ENCODE data around the gene C1orf50. TPM values are rescaled to one million over a fixed set of nuclear protein-coding genes. Genes with fewer than 3 reads are reported as not detected.

Gene C1orf50
- total RNA-seq, 1 experiment from 2014 or later, result 7.7 TPM

DNA sequence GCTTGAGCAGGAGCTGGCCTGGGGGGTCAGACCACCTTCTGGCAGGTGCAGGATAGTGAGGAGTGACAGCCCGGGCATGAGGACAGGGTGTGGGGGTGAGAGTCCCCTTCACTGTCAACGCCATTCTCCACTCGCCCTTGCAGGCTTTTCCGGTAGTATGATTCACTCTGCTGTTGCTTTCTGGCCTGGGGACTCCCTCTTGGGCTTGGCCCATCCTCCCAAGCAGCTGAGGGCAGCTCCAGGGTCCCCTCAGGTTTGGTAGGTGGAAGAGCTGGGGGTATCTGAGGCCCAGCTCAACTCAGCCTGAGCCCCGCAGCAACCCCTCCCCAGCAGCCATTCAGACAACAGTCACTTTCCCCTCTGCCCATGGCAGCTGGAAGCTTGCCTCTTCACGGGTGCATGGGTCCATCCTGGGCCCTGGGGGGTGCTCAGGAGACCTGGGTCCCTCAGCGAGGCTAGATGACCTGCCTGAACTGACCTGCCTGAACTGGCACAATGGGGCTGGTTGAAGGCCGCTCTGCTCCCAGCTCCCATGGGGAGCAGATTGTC is 28.3 kb upstream of the C1orf50 start:
- no peak overlapping the region for H3K27ac ChIP-seq (ENCODE audit: insufficient read length, low read depth, low read length)
- H4K20me1 ChIP-seq (ENCODE audit: control insufficient read depth, insufficient read depth, insufficient read length), result no peaks in the 10 kb centered on the region
- H3K18ac ChIP-seq (ENCODE audit: insufficient read length, low read depth, low read length), result no peak overlapping the region
- H3K4me1 ChIP-seq (ENCODE audit: insufficient read depth, low read length), result no peaks in the 10 kb centered on the region; the same call in 1 of the 2 replicates
- Mint-ChIP-seq H3K27ac (no peak overlapping the region), H3K4me3 (peak overlapping the region in 1 of 2 experiments; percentile 64; a peak in 1 of 5 replicates), H3K4me1 (peaks cover 47 to 54% of the 10 kb centered on the region in 2 experiments), H3K27me3 (ENCODE audit: low read depth) (no peaks in the 10 kb centered on the region; the same call in none of the 2 replicates), H3K36me3 (ENCODE audit: insufficient read depth in 1 of 3, low read depth in 3 of 3) (peaks cover 0 to 3% (median 0%) of the 10 kb centered on the region in 3 experiments; a peak in 2 of 7 replicates), H3K9me3 (no peaks in the 10 kb centered on the region)
- TF ChIP-seq, protein P1, sequence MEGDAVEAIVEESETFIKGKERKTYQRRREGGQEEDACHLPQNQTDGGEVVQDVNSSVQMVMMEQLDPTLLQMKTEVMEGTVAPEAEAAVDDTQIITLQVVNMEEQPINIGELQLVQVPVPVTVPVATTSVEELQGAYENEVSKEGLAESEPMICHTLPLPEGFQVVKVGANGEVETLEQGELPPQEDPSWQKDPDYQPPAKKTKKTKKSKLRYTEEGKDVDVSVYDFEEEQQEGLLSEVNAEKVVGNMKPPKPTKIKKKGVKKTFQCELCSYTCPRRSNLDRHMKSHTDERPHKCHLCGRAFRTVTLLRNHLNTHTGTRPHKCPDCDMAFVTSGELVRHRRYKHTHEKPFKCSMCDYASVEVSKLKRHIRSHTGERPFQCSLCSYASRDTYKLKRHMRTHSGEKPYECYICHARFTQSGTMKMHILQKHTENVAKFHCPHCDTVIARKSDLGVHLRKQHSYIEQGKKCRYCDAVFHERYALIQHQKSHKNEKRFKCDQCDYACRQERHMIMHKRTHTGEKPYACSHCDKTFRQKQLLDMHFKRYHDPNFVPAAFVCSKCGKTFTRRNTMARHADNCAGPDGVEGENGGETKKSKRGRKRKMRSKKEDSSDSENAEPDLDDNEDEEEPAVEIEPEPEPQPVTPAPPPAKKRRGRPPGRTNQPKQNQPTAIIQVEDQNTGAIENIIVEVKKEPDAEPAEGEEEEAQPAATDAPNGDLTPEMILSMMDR (conservative IDR thresholded peaks at IDR 0.05), result no peak
- no peaks in the 10 kb centered on the region for H3K23me2 ChIP-seq (ENCODE audit: insufficient read length, low read depth, low read length, poor library complexity, severe bottlenecking)
- no peak overlapping the region for H4K91ac ChIP-seq (ENCODE audit: insufficient read length, low read depth, low read length)
- no peak overlapping the region for H4K5ac ChIP-seq (ENCODE audit: insufficient read length, low read depth, low read length)
- no peak overlapping the region for H2AFZ ChIP-seq (ENCODE audit: low read length)
- H3K56ac ChIP-seq (ENCODE audit: insufficient read length, low read depth, low read length), result no peak overlapping the region
- DNase-seq, result no peak
- no peak overlapping the region for H3K4ac ChIP-seq (ENCODE audit: low read depth, low read length)
- H3K79me2 ChIP-seq (ENCODE audit: insufficient read depth, low read length), result no peaks in the 10 kb centered on the region
- H3K79me1 ChIP-seq (ENCODE audit: insufficient read depth, low read depth, low read length, poor library complexity, severe bottlenecking), result no peaks in the 10 kb centered on the region
- H2BK120ac ChIP-seq (ENCODE audit: low read depth, low read length, poor library complexity, severe bottlenecking), result no peak overlapping the region
- no peak overlapping the region for H2BK12ac ChIP-seq (ENCODE audit: insufficient read length, low read depth, low read length)
- WGBS (ENCODE audit: extremely low coverage, insufficient read length, low lambda C conversion rate), result no CpG with 5 or more reads among the region's 8 CpGs
- H3K4me2 ChIP-seq (ENCODE audit: insufficient read depth, insufficient read length, low read length), result no peak overlapping the region
- no peak overlapping the region for H3T11ph ChIP-seq (ENCODE audit: low read length)
- no peak overlapping the region for H2AK5ac ChIP-seq (ENCODE audit: insufficient read length, low read length)
- H2BK5ac ChIP-seq (ENCODE audit: insufficient read length, low read length), result no peak overlapping the region
- no peak overlapping the region for H3K23ac ChIP-seq (ENCODE audit: insufficient read length, low read depth, low read length)
- H3K9ac ChIP-seq (ENCODE audit: extremely low read depth, insufficient read length, low read length), result no peak overlapping the region
- no peaks in the 10 kb centered on the region for H3K9me3 ChIP-seq (ENCODE audit: control insufficient read depth, low read depth, low read length)
- H3K14ac ChIP-seq (ENCODE audit: insufficient read depth, low read length), result no peak overlapping the region
- H2BK15ac ChIP-seq (ENCODE audit: low read depth, low read length), result no peak overlapping the region
- H3K27me3 ChIP-seq (ENCODE audit: insufficient read depth, low read length), result no peaks in the 10 kb centered on the region
- H2BK20ac ChIP-seq (ENCODE audit: low read depth, low read length, poor library complexity, severe bottlenecking), result no peak overlapping the region
- no peak overlapping the region for H4K8ac ChIP-seq (replicated peaks; ENCODE audit: insufficient read length, low read depth, low read length)
